HG03342 (cell line): ENCODE measurements around the gene DUSP12.

ENCODE experiments used
- ATAC-seq: cut with Tn5 transposase; IDR thresholded peaks from one replicate; pipeline ENCODE4 v1.9.1; 2021; ENCODE audit warnings: mild to moderate bottlenecking, moderate library complexity; ENCODE audit not compliant: unreplicated experiment

DUSP12 gene

GRCh38 chr1:161727256-161727924, 22.2 kb upstream of the DUSP12 start:
- ATAC-seq, result peak; percentile 4

GRCh38 chr1:161728376-161729226, 21.0 kb upstream of the DUSP12 start:
- no peak for ATAC-seq

GRCh38 chr1:161730050-161730564, 19.5 kb upstream of the DUSP12 start:
- no peak for ATAC-seq

- ATAC-seq, result no peak
These were observed 18.3 kb upstream of the DUSP12 start for GRCh38 chr1:161731241-161731640.

GRCh38 chr1:161731981-161732718, 17.4 kb upstream of the DUSP12 start:
- no peak for ATAC-seq

- no peak for ATAC-seq
These were observed 16.1 kb upstream of the DUSP12 start for GRCh38 chr1:161733526-161733925.

- no peak for ATAC-seq
These were observed 13.7 kb upstream of the DUSP12 start for GRCh38 chr1:161735837-161736236.

- ATAC-seq, result no peak
These were observed 13.1 kb upstream of the DUSP12 start for GRCh38 chr1:161736335-161736969.

- ATAC-seq, result no peak
These were observed 12.0 kb upstream of the DUSP12 start for GRCh38 chr1:161737625-161738024.

- ATAC-seq, result peak; percentile 51
These were observed 10.8 kb upstream of the DUSP12 start for GRCh38 chr1:161738627-161739287.

- no peak for ATAC-seq
These were observed 9.6 kb upstream of the DUSP12 start for GRCh38 chr1:161739865-161740566.

GRCh38 chr1:161740921-161741320, 8.7 kb upstream of the DUSP12 start:
- ATAC-seq, result no peak

- no peak for ATAC-seq
These were observed 6.4 kb upstream of the DUSP12 start for GRCh38 chr1:161743231-161743630.

- ATAC-seq, result no peak
These were observed 1.8 kb upstream of the DUSP12 start for GRCh38 chr1:161747801-161748200.

GRCh38 chr1:161763522-161764098, 14.0 kb downstream of the DUSP12 start:
- ATAC-seq, result no peak

- peak; percentile 60 for ATAC-seq
These were observed 16.8 kb downstream of the DUSP12 start, which contains the start of gene ATF6 for GRCh38 chr1:161766102-161766981. Gene ATF6 (plus strand): TSS chr1:161766320. CDS start chr1:161766361, 41 bp downstream.

GRCh38 chr1:161768461-161768860, 18.9 kb downstream of the DUSP12 start:
- no peak for ATAC-seq

GRCh38 chr1:161768986-161769672, 19.5 kb downstream of the DUSP12 start:
- ATAC-seq, result no peak
